Left renal cortex interstitium (tissue), 4 donors: ENCODE data around the gene BRD7. TPM values are rescaled to one million over a fixed set of nuclear protein-coding genes. Genes with fewer than 3 reads are reported as not detected.
"Not testable (repeated sequence)": the region's sequence is repeated elsewhere in the genome, so short reads cannot be mapped to it uniquely, and the experiment has no call there.

Experiments used
- DNase-seq, 4 donors: peaks; one replicate each; pipeline ENCODE4 v3.0.0-alpha.2; 2013; ENCODE audit warnings: low read depth in 4 of 4, low spot score in 2 of 4, missing footprints in 1 of 4
- polyA plus RNA-seq, 4 donors: library from polyadenylated mRNA; unstranded; fragments of 120-200 nt; gene quantifications; one replicate each; pipeline ENCODE4 v1.2.1, GENCODE V29; 2013; ENCODE audit not compliant: insufficient read length in 4 of 4

BRD7 gene
- polyA plus RNA-seq, 4 donors = 99.9 to 134 (median 106) TPM

DNA sequence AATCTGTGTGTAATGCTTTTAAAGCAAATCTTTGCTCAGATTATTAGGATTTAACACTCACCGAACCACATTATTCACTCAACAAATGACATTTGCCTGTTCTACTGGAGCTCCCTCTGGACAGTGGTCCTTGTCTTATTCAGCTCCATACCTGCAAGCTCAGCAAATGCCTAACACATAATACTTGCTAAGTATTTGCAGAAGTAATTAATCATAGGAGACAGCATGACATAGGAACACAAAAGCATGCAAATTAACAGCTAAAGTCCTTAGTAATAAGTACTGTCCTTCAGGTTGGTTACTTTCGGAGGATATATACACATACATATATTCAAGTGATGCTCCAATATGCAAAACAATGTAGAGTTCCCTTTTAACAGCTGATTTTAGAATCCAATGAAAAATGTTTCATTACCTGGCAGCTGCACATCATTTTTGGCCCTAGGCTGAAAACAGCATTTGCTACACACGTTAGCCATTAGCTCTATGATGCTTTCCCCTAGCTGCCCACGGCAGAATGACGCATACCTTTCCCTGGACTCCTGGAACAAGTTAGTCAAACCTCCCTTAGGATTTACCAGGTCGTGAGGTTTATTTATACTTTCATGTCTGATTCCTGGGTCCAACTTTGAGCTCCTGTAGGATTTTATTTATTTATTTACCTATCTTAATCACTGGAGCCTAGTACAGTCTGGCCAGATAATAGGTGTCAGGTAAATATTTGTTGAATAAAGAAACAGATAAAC lies 8.6 kb downstream of the BRD7 start:
- no peak for DNase-seq

GRCh38 chr16:50359626-50360025 lies 9.2 kb downstream of the BRD7 start:
- DNase-seq = no peak

- DNase-seq = no peak
Measured at GRCh38 chr16:50354629-50355456, 13.9 kb downstream of the BRD7 start.

DNA sequence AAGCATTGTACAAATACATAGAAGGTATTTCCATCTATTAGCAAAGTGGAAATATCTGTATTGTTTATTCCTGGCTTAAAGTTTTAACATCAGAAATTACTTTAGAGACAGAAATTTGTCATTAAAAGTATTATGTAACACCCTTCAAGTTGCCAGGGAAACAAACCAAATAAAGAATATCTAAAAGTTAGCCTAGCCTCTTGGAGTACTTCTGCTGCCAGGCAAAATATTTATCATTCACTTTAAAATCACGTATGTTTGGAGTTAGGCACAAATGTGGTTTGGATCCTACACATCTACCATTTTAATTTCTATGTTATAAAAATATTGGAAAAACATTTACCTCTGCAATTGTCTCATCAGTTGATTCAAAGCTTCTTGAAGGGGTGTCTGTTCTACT lies 14.7 kb downstream of the BRD7 start:
- no peak for DNase-seq

DNA sequence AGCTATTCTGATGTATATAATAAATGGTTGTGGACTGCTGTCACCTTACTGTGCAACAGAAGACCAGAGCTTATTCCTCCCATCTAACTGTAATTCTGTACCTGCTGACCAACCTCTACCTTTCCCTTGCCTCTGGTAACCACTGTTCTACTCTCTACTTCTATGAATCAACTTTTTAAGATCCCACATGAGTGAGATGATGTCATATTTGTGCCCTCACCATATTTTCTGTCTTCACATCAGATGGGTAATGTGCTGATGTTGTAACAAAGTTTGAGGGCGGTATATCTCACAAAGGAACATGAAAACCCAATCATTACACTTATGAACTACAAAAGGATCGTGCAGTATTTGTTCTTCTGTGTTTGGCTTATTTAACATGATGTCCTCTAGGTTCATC lies 16.8 kb downstream of the BRD7 start:
- DNase-seq = no peak

DNA sequence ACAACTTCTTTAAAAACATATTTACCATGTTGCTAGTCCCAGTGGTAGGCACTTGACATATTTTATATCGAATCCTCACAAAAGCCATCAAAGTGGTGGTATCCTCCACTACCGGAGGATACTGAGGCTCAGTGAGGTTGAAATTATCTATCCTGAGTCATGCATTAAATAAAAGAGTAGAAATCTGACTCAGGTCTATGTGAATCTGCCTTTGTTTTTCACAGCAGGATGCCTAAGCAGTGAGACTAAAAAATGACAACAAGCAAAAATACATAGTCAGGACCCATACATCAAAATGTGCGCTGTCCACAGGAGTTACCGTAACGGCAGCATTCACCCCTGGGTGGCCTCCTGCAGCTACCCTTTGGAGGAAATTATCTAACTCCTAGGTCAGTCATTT lies 17.7 kb downstream of the BRD7 start:
- no peak for DNase-seq

DNA sequence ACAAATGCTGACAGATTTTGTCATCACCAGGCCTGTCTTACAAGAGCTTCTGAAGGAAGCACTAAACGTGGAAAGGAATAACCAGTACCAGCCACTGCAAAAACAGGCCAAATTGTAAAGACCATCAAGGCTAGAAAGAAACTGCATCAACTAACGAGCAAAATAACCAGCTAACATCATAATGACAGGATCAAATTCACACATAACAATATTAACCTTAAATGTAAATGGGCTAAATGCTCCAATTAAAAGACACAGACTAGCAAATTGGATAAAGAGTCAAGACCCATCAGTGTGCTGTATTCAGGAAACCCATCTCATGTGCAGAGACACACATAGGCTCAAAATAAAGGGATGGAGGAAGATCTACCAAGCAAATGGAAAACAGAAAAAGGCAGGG lies 23.6 kb downstream of the BRD7 start:
- not testable (repeated sequence) for DNase-seq

DNA sequence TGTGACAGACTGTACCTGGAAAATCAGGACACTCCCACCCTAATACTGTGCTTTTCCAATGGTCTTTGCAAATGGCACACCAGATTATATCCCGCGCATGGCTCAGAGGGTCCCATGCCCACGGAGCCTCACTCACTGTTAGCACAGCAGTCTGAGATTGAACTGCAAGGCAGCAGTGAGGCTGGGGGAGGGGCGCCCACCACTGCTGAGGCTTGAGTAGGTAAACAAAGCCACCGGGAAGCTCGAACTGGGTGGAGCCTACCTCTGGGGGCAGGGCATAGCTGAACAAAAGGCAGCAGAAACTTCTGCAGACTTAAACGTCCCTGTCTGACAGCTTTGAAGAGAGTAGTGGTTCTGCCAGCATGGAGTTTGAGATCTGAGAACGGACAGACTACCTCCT lies 25.2 kb downstream of the BRD7 start:
- not testable (repeated sequence) for DNase-seq

DNA sequence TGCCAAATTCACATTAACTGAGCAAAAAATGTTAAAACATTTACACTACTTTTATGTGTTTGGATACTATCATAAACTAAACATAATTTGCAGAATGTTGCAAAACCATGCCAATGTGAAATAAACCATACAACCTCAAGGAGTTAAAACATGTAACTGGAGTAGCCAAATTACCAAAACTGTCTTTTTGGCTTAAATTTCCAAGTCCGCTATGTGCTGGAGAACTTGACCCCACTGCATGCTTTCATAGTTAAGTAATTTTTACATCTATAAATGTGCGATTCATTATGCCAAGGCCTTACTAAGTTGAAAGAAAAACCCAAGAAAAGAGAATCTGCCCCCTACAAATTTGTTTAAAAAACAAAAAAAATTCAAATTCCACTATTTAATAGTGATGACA lies 28.2 kb downstream of the BRD7 start:
- DNase-seq = no peak

DNA sequence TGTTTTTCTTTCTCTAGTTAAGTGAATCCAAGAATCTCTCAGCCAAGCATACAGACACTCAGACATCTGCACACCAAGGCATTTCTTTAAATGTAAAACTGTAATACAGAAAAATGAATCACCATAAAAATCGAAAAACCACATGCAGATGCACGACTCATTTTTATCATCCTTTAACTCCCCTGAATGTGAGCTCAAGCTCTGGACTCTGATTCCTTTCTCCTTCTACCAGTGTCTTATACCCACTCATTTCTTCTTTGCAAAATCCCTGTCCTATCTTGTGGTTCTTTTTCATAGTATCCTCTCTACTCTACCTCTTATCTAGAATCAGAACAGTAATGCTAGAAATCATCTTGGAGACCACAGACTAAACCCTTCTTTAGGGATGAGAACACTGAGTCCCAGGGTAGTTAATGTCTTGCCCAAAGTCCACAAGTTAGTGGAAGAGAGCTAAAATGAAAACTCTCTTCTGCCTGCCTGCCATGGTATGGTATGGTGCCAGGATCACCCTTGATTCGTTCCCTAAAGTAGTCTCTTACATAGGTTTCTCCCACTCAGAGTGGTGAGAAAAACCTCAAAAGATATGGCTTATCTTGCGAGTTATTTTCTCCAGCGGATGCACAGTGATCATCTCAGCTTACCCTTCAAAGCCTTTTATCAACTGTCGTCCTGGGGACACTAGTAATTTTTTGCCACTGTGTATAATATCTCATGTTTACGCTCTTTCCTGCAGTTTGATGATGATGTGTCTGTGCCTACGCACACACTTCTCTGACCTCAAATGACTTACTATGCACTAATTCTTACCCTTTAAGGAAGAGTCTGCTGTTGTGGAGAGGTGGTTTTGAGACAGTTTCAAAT lies 30.2 kb downstream of the BRD7 start:
- DNase-seq = no peak

- no peak for DNase-seq
Measured at GRCh38 chr16:50336884-50337283, 31.9 kb downstream of the BRD7 start.

GRCh38 chr16:50335196-50335958 lies 33.4 kb downstream of the BRD7 start:
- no peak for DNase-seq

GRCh38 chr16:50334106-50334975 lies 34.4 kb downstream of the BRD7 start:
- DNase-seq = no peak

DNA sequence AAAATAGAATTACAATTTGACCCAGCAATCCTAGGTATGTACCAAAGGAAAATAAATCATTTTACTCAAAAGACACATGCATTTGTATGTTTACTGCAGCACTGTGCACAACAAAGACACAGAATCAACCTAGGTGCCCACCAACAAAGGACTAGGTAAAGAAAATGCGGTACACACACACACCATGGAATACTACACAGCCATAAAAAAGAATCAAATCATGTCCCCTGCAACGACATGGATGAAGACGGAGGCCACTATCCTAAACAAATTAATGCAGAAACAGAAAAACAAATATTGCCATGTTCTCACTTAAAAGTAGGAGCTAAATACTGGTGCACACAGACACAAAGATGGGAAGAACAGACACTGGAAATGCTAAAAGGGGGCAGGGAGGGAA lies 36.2 kb downstream of the BRD7 start:
- no peak for DNase-seq

DNA sequence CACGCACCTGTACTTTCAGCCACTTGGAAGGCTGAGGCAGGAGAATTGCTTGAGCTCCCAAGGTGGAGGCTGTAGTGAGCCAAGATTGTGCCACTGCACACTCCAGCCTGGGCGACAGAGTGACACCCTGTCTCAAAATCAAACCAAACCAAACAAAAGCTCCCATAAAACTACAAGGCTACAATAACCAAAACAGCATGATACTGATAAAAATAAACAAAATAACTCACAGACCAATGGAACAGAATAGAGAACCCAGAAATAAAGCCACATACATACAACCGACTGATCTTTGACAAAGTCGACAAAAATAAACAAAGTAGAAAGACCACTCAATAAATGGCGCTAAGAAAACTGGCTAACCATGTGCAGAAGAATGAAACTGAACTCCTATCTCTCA lies 37.2 kb downstream of the BRD7 start:
- DNase-seq = no peak

DNA sequence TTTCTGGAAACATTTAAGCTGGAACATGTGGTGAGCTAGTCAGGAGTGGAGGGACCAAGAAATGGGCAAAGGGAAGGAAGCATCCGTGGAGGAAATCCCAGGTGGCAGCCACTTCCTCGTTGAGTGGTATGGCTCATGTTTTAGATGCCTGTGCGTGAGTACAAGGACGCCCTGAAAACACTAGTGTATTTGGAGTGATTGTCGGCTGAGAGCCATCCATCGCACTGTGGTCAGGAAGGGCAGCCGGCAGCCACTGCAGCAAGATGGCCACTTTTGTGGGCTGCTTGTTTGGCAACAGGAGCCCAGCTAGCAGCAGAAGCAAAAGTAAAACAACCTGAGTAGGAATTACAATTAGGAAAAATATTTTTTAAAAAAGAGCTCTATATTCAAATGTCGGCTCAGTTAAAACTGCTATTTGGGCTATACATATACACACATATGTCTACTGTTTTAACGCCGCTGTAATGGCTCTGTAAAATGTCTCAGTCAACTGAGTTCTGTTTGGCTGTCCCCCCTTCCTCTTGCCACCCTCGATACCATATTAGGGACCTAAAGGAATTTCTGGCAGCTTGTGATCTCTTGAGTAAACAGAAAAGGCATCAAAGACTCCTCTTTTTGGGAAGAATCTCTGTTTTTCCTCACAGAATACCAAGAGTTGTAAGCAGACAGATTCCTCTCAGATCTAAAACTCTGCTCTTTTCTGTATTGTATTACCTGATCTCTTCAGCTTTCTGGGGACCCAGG lies 39.2 kb downstream of the BRD7 start:
- no peak for DNase-seq

GRCh38 chr16:50326835-50327465 lies 41.8 kb downstream of the BRD7 start:
- no peak for DNase-seq

DNA sequence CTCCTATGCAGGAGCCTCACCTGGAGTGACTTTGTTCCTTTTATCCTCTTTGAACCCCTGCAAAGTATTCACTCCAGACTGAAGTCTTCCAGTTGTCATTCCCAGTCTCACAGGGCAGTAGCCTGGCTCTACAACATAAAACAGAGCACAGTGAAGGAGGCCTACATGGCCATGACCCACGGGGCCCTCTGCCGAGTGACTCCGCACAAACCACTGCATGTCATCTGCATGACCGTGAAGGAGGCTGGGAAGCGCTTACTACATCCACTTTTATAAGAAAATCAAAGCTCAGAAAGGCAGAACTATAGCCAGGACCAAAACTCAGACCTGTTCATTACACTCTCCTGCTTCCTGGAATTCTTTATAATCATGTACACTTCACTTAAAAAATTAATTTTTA lies 42.5 kb downstream of the BRD7 start:
- DNase-seq = no peak
